Loucy (cell line): ENCODE data around the gene ARGFX.

Source experiments
- EZH2phosphoT487 ChIP-seq: fragments of 200-600 bp; IDR thresholded peaks from 2 replicates; pipeline ENCODE4 v1.6.1; 2018; ENCODE audit warnings: antibody characterized with exemption, mild to moderate bottlenecking, moderate library complexity, borderline replicate concordance
- TF ChIP-seq, protein P1 (sequence below): fragments of 200-600 bp; sonication (generic); conservative IDR thresholded peaks from 2 replicates; pipeline ENCODE4 v1.5.1; 2014; ENCODE audit warnings: mild to moderate bottlenecking, antibody characterized with exemption, low read length

DNA sequence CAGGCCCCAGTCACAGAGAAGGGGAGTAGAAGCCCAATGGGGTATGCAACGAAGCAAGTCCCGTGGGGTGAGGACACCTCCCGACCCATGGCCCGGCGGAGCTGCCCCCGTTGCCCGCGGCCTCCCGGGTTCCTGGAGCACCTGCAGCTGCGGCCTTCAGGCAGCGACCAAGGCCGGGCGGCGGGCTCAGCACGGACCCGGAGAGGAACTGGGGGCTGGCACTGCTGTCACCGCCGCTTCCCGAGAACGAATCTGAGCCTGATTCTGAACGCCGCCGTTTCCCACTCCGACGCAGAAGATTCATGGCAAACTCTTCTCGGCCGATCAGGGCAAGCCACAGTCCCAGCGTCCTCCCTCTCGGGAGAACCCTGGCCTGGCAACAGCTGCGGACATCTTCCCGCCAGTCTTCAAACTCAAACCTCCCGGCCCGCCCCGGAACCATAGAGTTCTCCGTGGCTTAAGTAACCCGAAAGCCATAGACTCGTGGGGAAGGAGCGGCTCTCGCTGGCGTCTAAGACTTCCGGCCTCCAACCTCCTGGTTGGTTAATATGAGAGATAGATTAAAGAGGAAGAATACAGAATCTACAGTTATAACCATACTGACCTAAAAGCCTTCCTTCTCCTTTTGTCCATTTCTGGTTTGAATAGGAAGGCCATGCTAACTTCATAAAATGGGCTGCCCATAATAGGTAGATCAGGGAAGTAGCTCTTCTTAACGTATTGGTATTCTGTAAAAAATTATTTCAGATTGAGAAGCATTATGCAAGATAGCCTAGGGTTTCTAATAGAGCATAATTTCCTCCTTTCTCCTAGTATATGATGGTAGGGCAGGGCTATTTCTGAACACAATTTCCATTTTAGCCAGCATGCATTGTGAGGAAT lies 21.9 kb upstream of the ARGFX start, which contains the start of gene POLQ:
- TF ChIP-seq, protein P1, sequence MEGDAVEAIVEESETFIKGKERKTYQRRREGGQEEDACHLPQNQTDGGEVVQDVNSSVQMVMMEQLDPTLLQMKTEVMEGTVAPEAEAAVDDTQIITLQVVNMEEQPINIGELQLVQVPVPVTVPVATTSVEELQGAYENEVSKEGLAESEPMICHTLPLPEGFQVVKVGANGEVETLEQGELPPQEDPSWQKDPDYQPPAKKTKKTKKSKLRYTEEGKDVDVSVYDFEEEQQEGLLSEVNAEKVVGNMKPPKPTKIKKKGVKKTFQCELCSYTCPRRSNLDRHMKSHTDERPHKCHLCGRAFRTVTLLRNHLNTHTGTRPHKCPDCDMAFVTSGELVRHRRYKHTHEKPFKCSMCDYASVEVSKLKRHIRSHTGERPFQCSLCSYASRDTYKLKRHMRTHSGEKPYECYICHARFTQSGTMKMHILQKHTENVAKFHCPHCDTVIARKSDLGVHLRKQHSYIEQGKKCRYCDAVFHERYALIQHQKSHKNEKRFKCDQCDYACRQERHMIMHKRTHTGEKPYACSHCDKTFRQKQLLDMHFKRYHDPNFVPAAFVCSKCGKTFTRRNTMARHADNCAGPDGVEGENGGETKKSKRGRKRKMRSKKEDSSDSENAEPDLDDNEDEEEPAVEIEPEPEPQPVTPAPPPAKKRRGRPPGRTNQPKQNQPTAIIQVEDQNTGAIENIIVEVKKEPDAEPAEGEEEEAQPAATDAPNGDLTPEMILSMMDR = no peak
- no peak for TF ChIP-seq EZH2phosphoT487
